Activated CD4-positive, alpha-beta T cell treated with anti-CD3 and anti-CD28 coated beads, Interleukin-10, Interleukin-2, amounts not matched to agents 100 ng/mL and 50 ng/mL, durations not matched to agents 16 hours and 8 hours (primary cell): ENCODE data around the gene KRT7.

Experiments
- DNase-seq: peaks from one replicate; pipeline ENCODE4 v3.0.0-alpha.2; 2020

The KRT7 gene

DNA sequence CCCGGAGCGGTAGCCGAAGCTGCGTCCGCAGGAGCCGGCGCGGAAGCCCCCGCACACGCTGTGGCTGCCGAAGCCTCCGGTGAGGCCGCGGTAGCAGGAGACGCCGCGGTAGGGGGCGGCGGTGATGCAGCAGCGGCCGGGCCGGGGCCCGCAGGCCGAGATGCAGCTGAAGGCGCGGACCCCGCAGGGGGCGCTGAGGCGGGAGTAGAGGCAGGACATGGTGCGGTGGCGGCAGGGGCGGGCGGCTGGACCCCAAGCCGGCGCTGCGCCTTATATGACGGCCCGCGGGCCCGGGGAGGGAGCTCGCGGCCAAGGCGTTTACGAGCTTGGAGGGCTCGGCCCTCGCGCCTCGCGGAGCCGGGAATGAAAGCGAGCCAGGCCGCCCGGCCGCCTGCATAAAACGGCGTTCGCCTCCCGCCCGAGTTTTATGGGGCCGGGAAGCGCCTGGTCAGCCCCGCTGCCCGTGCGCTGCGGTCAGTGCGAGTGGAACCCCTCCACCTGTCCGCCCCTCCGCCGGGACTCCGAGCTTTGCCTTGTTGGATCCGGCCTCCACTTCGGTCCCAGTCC, 25.4 kb downstream of the KRT7 start:
- no peak for DNase-seq

DNA sequence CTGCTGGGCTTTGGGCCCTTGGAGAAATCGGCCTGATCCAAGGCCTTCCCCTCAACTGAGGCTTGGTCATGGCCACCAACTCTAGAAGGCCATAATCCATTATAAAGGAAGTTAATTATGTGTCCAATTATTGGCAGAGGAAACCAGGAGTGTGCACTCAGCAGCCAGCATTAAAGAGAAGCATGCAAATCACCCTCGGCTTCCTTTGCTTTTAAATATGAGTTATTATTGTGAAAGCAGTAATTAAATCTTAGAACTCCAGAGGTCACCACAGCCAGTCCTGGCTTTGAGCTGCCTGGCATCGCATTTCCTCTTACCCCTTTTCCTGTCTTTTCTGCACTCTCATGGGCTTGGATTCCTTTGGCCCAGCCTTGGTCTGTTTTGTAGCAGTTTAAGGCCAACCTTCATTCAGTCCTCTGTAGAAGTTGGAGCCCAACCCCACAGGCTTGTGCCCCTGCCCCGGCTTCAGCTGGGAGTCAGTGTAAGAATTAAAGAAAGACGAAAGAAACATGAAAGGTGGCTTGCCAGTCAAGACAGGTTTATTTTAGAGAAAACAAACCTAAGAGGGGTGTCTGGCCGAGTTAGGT, 26.7 kb downstream of the KRT7 start:
- no peak for DNase-seq

DNA sequence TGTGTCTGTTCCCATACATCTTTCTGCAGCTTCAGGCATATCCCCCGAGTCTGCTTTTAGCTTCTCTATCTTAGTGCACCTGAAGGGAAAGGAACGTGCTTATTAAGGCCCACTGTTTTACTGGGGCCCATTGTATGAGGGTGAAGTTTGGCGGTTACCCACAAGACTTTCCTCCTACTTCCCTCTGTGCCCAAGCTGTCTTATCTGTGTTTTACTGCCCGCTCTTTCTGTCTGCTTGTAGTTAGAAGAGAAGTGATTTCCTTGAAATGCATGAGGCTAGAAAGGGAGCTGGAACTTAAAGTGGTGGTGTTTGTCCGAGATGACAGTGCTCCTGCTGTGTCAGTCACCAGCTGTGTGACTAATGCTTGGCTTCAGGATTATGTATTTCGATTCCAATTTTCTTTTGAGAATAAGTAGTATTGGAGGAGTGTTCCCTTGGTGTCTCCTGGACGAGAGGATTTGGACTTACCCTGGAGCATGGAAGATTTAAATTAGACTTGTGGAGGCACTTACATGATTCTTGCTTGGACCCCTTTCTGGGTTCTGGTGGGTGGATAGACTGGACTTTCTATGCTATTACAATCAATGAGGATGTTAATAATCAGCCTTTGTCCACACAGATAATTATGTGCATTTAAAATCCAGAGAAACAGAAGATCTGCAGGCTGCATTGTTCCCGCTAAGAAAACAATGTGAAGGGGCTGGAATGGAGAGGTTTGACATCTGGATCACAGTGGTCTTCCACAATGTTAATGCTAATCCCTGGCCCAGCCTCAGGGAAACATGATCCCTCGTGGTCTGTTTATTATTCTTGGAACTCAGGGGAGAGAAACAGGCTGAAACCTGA, 27.5 kb downstream of the KRT7 start:
- no peak for DNase-seq

- DNase-seq = no peak
These were observed 28.1 kb downstream of the KRT7 start for GRCh38 chr12:52261208-52261484.

GRCh38 chr12:52262286-52262685, 29.2 kb downstream of the KRT7 start:
- DNase-seq = no peak

DNA sequence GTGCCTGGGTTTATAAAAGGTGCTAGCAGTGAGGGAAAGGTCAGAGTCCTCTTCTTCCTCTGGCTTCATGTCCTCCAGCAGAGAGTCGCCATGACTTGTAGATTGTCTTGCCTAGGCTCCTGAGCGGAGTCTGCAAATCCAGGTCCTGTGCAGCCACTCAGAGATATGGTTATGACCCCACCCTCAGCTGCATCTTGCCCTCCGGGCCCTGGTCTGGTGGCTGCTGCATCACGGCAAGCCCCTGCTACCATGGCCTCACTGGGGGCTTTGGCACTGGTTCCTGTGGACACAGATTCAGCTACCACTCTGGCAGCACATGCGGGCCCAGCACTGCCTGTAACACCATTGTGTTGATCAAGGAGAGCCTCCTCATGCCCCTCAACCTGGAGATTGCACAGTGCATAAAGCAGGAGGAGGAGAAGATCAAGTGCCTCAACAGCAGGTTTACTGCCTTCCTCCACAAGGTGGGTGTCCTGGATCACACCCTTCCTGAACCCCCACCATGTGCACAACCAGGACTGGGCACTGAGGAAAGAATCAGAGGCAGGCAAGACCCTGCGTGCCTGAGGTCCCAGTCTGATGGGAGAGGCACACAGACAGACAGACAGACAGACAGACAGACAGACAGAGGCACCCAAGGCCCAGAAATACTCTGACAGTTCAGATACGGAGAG, 30.9 kb downstream of the KRT7 start:
- no peak for DNase-seq

GRCh38 chr12:52264435-52264825, 31.4 kb downstream of the KRT7 start:
- DNase-seq = no peak

DNA sequence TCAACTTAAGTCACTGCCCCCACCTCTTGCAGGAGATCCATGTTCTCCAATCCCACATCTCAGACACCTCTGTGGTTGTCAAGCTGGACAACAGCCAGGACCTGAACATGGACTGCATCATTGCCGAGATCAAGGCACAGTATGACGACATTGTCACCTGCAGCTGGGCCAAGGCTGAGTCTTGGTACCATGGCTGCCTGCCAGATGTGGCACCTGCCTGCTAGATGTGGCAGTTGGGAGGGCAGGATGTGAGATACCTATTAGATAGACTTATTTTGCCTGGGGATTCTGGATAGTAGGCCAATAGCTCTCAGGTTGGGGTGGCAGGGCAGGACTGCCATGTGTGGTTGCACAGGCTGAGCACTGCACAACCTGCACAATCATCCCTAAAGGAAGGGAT, 33.5 kb downstream of the KRT7 start:
- no peak for DNase-seq

DNA sequence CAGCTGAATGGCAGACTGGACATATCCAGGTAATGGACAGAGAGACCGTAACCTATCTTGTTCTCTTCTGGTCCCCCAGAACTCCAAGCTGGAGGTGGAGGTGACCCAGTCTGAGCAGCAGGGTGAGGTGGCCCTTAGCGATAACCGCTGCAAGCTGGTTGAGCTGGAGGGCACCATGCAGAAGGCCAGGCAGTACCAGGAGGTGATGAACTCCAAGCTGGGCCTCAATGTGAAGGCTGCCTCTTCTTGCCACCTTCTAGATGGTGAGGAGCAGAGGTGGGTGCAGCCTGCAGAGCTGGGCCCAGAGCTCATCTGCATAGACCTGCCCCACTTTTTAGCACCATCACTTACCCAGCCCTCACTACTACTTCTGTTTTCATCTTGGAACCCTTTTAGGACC, 34.2 kb downstream of the KRT7 start:
- no peak for DNase-seq

DNA sequence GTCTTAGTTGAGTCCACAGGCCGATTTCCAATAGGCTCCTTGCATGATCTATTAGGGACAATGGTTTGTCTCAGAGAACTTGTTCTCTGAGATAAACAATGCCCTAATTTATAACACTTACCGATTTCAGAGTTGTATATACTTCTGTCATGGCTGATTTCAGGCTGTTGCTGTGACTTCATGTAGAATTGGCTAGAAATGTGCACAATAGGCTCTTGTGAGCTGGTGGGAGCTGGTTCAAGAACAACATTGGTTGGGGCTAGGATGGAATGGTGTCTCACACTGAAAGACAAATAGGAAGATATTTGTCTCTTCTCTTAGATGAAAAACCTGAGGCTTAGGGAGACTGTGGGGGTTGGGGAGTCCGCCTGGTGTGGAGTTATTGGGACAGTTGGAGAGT, 34.7 kb downstream of the KRT7 start:
- no peak for DNase-seq

DNA sequence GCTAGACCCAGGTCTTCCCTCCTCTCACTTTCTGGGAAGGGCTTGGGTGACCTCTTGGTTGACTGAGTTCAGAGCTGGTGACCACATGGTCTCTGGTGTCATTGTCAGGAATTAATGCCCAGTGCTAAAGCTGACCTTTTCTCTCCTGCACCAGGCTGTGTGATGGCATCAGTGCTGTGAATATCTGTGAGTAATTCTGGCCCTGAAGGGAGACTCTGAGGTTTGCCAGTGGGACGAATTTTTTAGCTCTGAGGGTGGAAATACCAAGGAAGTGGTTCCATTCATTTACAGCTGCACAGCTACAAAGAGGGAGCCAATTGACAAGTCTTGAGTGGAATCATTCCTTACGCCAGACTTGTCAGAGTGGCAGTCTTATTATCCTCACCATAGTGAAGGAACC, 35.2 kb downstream of the KRT7 start:
- no peak for DNase-seq

DNA sequence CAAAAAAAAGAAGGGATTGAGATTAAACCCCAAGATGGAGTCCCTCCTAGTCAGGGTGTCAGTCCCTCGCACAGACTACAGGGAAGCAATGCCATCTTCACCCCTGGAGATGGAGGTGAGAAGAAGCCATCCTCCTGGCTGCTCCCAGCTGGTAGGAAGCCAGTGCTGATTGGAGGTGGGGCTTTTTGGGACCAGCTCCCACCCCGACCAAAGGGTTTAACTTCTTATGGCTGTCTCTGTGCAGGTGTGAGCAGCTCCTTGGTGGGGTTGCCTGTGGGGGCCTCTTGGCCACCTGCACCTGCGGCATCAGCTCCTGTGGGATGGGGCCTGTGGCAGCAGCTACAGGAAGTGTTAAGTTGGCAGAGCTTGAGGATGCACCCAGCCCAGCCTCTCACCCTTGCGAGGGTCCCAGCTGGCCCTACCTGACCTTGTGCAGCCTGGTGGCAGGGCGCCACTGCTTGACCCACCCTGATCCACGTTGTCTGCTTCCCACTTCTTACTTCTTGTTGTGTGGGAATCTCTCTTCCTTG, 37.6 kb downstream of the KRT7 start:
- DNase-seq = no peak

- no peak for DNase-seq
These were observed 38.1 kb downstream of the KRT7 start for GRCh38 chr12:52271158-52271557.

GRCh38 chr12:52274521-52275120, 41.6 kb downstream of the KRT7 start, which contains the start of gene KRT86:
Gene KRT86, plus strand, starts transcription at chr12:52274645. Its CDS starts 27,272 bp downstream, at chr12:52301917.
- DNase-seq = no peak

DNA sequence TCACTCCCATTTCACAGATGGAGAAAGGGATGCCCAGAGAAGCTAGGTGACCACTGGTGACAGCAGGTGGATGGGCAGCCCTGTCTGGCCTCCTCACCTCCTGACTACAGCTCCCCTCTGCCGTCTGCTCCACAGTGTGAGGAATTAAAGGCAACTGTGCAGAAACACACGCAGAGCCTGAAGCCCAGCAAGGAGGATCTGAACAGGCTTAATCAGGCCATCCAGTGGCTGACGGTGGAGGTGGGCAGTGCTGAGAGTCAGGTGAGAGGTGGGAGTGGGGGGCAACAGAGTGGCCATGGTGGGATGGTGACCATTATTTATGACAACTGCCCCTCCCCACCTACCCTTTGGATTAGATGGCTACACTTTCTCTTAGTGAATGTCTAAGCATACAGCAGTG, 42.6 kb downstream of the KRT7 start:
- DNase-seq = no peak

DNA sequence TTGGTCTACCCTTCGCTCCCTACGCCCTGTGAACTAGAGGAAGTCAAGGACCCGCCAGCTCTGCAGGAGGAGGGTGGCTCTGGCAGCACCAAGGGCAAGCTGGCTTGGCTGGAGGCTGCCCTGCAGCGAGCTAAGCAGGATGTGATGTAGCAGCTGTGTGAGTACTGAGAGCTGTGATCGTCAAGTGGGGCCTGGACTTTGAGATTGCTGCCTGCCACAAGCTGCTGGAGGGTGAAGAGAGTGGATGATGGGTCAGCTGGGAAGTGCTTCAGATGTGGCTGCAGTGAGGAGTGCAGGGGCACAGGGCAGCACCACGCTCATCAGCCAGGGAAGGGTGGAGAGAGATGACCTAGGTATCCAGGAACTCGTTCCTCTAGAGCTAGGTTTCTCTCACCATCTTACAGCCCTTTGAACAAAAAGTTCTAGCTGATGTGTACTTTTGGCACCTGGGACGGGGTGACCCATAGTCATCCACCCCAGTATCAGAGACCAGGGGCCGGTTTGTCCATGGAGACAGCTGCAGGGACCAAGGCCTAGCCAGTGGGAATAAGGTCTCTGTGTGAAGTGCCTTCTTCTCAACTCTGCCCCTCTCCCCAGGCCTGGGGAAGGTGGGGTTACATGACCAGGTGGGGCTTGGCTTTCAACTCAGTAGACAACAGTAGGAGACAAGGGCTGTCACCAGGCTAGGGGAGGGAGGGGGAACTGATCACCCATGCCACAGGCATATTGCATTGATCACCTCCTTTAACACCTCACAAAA, 44.6 kb downstream of the KRT7 start:
- DNase-seq = no peak

DNA sequence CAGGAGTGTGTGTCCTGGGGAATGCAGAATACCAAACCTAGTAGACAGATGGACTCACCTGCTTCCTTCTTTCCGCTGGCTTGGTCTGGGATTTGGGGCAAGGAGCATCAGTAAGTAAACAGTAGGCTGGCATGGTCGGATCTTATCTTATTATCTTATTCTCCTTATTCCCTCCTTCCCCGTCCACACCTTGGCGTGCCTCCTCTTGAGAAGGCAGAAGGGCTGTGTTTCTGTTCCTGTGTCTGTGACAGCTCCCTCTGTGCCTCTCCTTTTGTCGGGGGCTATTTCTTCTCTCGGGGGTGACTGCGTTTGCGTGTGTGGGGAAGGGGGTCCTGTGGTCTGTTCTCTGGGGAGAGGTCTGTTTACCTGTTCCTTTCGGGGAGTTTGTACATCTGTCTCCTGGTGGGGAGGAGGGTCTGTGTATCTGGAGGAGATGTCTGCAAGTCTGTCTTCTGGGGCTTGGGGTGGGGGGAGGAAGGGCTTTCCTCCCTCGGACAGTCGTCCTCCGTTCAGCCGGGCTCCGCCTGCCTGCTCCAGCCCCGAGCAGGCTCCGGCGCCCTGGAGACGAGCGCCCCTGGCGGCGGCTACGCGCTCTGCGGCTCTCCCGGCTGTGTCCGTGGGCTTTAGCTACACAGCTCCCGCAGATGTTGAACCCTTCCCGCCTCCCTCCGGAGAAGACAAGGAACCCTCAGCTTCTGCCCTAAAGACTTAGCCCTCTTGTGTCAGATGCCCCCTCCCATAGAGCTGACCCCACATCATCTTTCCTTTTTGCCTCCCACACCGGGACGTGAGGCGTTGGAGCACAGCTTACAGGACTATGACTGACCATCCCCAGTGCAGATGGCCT, 45.8 kb downstream of the KRT7 start:
- DNase-seq = peak; percentile 79

- DNase-seq = no peak
These were observed 46.6 kb downstream of the KRT7 start for GRCh38 chr12:52279422-52280318.

GRCh38 chr12:52280319-52280795, 47.3 kb downstream of the KRT7 start:
- no peak for DNase-seq
